GM10266 (cell line): Measurements from ENCODE around the gene RTP5.

Experiments used
- DNase-seq: peaks from one replicate; pipeline ENCODE4 v3.0.0; 2012; ENCODE audit errors: extremely low spot score
- CTCF ChIP-seq: IDR thresholded peaks from 2 replicates; pipeline ENCODE4 v1.5.1; 2012; ENCODE audit warnings: mild to moderate bottlenecking, low read depth; ENCODE audit not compliant: control insufficient read depth, insufficient read depth; ENCODE audit errors: missing control alignments

Gene RTP5

GRCh38 chr2:241884951-241885290 lies 15.4 kb downstream of the RTP5 start:
- no peak for DNase-seq
- TF ChIP-seq CTCF, result no peak

- TF ChIP-seq CTCF, result no peak
- no peak for DNase-seq
These were observed 15.9 kb downstream of the RTP5 start for GRCh38 chr2:241885291-241885945.

GRCh38 chr2:241885946-241886643 lies 16.6 kb downstream of the RTP5 start:
- no peak for TF ChIP-seq CTCF
- DNase-seq, result no peak

- no peak for DNase-seq
- TF ChIP-seq CTCF, result no peak
These were observed 17.4 kb downstream of the RTP5 start for GRCh38 chr2:241886840-241887447.

- no peak for DNase-seq
- TF ChIP-seq CTCF, result no peak
These were observed 18.4 kb downstream of the RTP5 start for GRCh38 chr2:241887806-241888522.

- TF ChIP-seq CTCF, result no peak
- no peak for DNase-seq
These were observed 19.1 kb downstream of the RTP5 start for GRCh38 chr2:241888641-241889040.
